Prostate gland (tissue), 2 donors: ENCODE data around the gene XRCC2.

ENCODE experiments used
- POLR2A ChIP-seq: fragments of 450-650 bp; IDR thresholded peaks from one replicate; pipeline ENCODE4 v1.6.1; 2016; ENCODE audit warnings: antibody characterized with exemption, mild to moderate bottlenecking
- TF ChIP-seq, protein P1 (sequence below), 4 experiments: fragments of 200-600 bp in 2 of 4; fragments of 450-650 bp in 2 of 4; sonication (generic) in 2 of 4; IDR thresholded peaks; 1 replicate in 3 of 4; 2 replicates in 1 of 4; pipeline ENCODE4 v1.5.1; 2016 to 2019; ENCODE audit warnings: antibody characterized with exemption in 4 of 4, mild to moderate bottlenecking in 2 of 4, moderate library complexity in 2 of 4

DNA sequence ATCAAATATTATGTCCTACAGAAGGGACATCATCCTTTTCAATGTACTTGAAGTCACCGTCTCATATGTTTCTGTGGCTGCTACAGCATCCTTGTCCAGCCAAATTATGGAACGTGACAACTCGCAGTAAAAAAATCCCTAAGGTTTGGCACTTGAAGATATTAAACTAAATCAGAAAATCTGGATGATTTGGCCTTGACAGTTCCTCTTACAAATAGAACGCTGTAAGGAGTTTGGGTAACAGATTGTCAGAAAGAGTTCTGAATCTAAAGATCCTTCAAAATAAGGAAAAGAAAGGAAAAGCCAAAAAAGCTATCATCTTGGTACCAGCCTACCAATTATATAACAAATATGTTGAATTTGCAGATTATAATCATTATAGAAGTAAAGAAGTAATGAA, 21.0 kb downstream of the XRCC2 start:
- TF ChIP-seq, protein P1, sequence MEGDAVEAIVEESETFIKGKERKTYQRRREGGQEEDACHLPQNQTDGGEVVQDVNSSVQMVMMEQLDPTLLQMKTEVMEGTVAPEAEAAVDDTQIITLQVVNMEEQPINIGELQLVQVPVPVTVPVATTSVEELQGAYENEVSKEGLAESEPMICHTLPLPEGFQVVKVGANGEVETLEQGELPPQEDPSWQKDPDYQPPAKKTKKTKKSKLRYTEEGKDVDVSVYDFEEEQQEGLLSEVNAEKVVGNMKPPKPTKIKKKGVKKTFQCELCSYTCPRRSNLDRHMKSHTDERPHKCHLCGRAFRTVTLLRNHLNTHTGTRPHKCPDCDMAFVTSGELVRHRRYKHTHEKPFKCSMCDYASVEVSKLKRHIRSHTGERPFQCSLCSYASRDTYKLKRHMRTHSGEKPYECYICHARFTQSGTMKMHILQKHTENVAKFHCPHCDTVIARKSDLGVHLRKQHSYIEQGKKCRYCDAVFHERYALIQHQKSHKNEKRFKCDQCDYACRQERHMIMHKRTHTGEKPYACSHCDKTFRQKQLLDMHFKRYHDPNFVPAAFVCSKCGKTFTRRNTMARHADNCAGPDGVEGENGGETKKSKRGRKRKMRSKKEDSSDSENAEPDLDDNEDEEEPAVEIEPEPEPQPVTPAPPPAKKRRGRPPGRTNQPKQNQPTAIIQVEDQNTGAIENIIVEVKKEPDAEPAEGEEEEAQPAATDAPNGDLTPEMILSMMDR (IDR thresholded peaks at IDR 0.05) = no peak
- TF ChIP-seq POLR2A = no peak
